Fibroblast of pulmonary artery (primary cell): ENCODE measurements around the gene RPL26.

Experiments
- DNase-seq: peaks from one replicate; pipeline ENCODE4 v3.0.0-alpha.2; 2010; ENCODE audit warnings: low read depth
- H3K4me3 ChIP-seq: replicated peaks from 2 replicates; pipeline ENCODE4 v1.5.1; 2011; ENCODE audit warnings: low read depth, mild to moderate bottlenecking, control low read depth, low read length, moderate library complexity
- CTCF ChIP-seq: IDR thresholded peaks from 2 replicates; pipeline ENCODE4 v1.5.1; 2011; ENCODE audit warnings: mild to moderate bottlenecking, control low read depth, low read length, inconsistent platforms; ENCODE audit errors: missing control alignments

Gene RPL26

GRCh38 chr17:8383143-8383822 is at the start of gene RPL26:
Gene RPL26, minus strand, starts transcription at chr17:8383193. Its CDS starts 883 bp downstream, at chr17:8382310.
- TF ChIP-seq CTCF: peak; percentile 90
- DNase-seq: peak; percentile 99
- peak within 1 kb of the TSS; percentile 72 for H3K4me3 ChIP-seq

GRCh38 chr17:8430966-8431365 is 48.0 kb upstream of the RPL26 start:
- peak; percentile 88 for DNase-seq
- TF ChIP-seq CTCF: no peak
- H3K4me3 ChIP-seq: no peak overlapping the region

- H3K4me3 ChIP-seq: no peak overlapping the region
- no peak for TF ChIP-seq CTCF
- no peak for DNase-seq
Measured at GRCh38 chr17:8426802-8427201, 43.8 kb upstream of the RPL26 start.

- DNase-seq: no peak
- TF ChIP-seq CTCF: no peak
- H3K4me3 ChIP-seq: no peak overlapping the region
Measured at GRCh38 chr17:8426094-8426720, 43.2 kb upstream of the RPL26 start.

GRCh38 chr17:8421571-8421970 is 38.6 kb upstream of the RPL26 start:
- no peak for DNase-seq
- TF ChIP-seq CTCF: no peak
- no peak overlapping the region for H3K4me3 ChIP-seq

GRCh38 chr17:8420041-8420934 is 37.3 kb upstream of the RPL26 start:
- H3K4me3 ChIP-seq: no peak overlapping the region
- peak; percentile 83 for DNase-seq
- no peak for TF ChIP-seq CTCF
